ENCODE measurements around the gene FRMD4A.

FRMD4A gene

DNA sequence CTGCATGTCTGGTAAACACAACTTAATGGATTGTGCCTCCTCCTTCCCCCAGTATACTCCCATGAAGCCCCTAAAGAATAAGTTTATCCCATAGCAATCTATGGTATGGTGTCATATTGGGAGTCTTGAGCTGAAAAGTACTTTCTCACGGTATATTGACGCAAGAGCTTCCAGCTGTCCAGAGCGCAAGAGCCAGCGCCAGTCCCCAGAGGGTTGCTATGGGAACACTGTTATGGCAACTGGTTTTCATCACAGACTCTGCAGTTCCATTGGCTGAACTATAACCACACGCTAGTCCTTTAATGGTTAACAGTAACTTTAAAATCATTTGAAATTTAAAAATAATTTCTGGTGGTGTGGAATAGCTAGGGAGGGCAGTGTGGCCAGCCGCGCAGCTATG is 697.0 kb downstream of the FRMD4A start:
- TF ChIP-seq, protein P1, sequence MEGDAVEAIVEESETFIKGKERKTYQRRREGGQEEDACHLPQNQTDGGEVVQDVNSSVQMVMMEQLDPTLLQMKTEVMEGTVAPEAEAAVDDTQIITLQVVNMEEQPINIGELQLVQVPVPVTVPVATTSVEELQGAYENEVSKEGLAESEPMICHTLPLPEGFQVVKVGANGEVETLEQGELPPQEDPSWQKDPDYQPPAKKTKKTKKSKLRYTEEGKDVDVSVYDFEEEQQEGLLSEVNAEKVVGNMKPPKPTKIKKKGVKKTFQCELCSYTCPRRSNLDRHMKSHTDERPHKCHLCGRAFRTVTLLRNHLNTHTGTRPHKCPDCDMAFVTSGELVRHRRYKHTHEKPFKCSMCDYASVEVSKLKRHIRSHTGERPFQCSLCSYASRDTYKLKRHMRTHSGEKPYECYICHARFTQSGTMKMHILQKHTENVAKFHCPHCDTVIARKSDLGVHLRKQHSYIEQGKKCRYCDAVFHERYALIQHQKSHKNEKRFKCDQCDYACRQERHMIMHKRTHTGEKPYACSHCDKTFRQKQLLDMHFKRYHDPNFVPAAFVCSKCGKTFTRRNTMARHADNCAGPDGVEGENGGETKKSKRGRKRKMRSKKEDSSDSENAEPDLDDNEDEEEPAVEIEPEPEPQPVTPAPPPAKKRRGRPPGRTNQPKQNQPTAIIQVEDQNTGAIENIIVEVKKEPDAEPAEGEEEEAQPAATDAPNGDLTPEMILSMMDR (IDR thresholded peaks at IDR 0.05; ENCODE audit: low read depth, low read length) = no peak
- TF ChIP-seq POLR2A (IDR thresholded peaks at IDR 0.05; ENCODE audit: extremely low read depth, insufficient read length) = no peak
- TF ChIP-seq MAX (IDR thresholded peaks at IDR 0.05; ENCODE audit: low read depth, low read length) = no peak
- TF ChIP-seq MYC (IDR thresholded peaks at IDR 0.05; ENCODE audit: low read depth, low read length) = no peak
- no peak for DNase-seq (ENCODE audit: low read depth)
- no peak overlapping the region for H3K4me3 ChIP-seq (ENCODE audit: low read depth, low read length)

DNA sequence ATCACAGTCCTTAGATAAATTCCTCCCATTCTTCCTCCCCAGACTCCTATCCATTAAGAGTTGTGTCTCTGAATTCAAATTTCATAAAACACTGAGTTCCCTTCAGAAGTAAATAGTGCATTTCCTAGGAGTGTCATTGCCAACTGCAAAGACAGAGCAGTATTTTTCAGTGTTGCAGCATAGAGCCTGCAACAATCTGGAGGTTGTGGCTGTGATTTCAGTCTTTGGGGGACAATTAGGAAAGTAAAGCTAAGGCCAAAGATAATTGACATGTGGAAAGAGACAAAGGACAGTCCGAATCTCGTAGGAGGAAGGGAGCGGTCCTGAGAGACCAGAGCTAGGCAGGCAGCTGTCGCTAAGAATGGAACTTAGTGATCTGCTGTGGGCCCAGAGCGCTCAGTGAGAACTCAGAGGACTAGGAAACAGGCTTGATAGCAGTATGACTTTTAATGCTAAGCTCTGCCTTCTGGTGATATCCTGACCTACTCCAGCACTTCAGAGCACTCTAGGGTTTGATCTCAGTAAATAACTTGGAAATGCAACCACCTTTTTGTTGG is 697.8 kb downstream of the FRMD4A start:
- TF ChIP-seq POLR2A (IDR thresholded peaks at IDR 0.05; ENCODE audit: extremely low read depth, insufficient read length) = no peak
- TF ChIP-seq MYC (IDR thresholded peaks at IDR 0.05; ENCODE audit: low read depth, low read length) = no peak
- TF ChIP-seq, protein P1 (IDR thresholded peaks at IDR 0.05; ENCODE audit: low read depth, low read length) = no peak
- no peak for TF ChIP-seq MAX (IDR thresholded peaks at IDR 0.05; ENCODE audit: low read depth, low read length)
- no peak overlapping the region for H3K4me3 ChIP-seq (ENCODE audit: low read depth, low read length)
- no peak for DNase-seq (ENCODE audit: low read depth)

GRCh38 chr10:13632440-13632839 is 698.3 kb downstream of the FRMD4A start:
- no peak overlapping the region for H3K4me3 ChIP-seq (ENCODE audit: low read depth, low read length)
- DNase-seq (ENCODE audit: low read depth) = no peak
- no peak for TF ChIP-seq MYC (IDR thresholded peaks at IDR 0.05; ENCODE audit: low read depth, low read length)
- no peak for TF ChIP-seq MAX (IDR thresholded peaks at IDR 0.05; ENCODE audit: low read depth, low read length)
- TF ChIP-seq POLR2A (IDR thresholded peaks at IDR 0.05; ENCODE audit: extremely low read depth, insufficient read length) = no peak
- TF ChIP-seq, protein P1 (IDR thresholded peaks at IDR 0.05; ENCODE audit: low read depth, low read length) = no peak

- TF ChIP-seq MAX (IDR thresholded peaks at IDR 0.05; ENCODE audit: low read depth, low read length) = no peak
- no peak for TF ChIP-seq POLR2A (IDR thresholded peaks at IDR 0.05; ENCODE audit: extremely low read depth, insufficient read length)
- no peak for TF ChIP-seq MYC (IDR thresholded peaks at IDR 0.05; ENCODE audit: low read depth, low read length)
- TF ChIP-seq, protein P1 (IDR thresholded peaks at IDR 0.05; ENCODE audit: low read depth, low read length) = no peak
- no peak overlapping the region for H3K4me3 ChIP-seq (ENCODE audit: low read depth, low read length)
- no peak for DNase-seq (ENCODE audit: low read depth)
These were observed 699.1 kb downstream of the FRMD4A start for GRCh38 chr10:13631594-13631993.

GRCh38 chr10:13630231-13630630 is 700.5 kb downstream of the FRMD4A start:
- DNase-seq (ENCODE audit: low read depth) = no peak
- TF ChIP-seq MAX (IDR thresholded peaks at IDR 0.05; ENCODE audit: low read depth, low read length) (no peak), MYC (IDR thresholded peaks at IDR 0.05; ENCODE audit: low read depth, low read length) (no peak), POLR2A (IDR thresholded peaks at IDR 0.05; ENCODE audit: extremely low read depth, insufficient read length) (no peak)
- TF ChIP-seq, protein P1 (IDR thresholded peaks at IDR 0.05; ENCODE audit: low read depth, low read length) = no peak
- H3K4me3 ChIP-seq (ENCODE audit: low read depth, low read length) = no peak overlapping the region

All from NB4 (cell line).